Gastroesophageal sphincter (tissue), 4 donors: ENCODE data around the gene PIAS1. TPM values are rescaled to one million over a fixed set of nuclear protein-coding genes. Genes with fewer than 3 reads are reported as not detected.
"Not testable (repeated sequence)": the region's sequence is repeated elsewhere in the genome, so short reads cannot be mapped to it uniquely, and the experiment has no call there.

Experiments used
- ATAC-seq: fragments of 150-250 bp; one replicate; pipeline ENCODE4 v1.9.1; 2016; ENCODE audit warnings: mild to moderate bottlenecking, moderate library complexity
- H3K27ac ChIP-seq, 4 donors: fragments of 200-600 bp; sonication (generic) in 3 of 4; 1 replicate in 3 of 4; 2 replicates in 1 of 4; pipeline ENCODE4 v1.5.1; 2016 to 2019
- H3K27me3 ChIP-seq: fragments of 200-600 bp; sonication (generic); one replicate; pipeline ENCODE4 v1.5.1; 2019
- H3K36me3 ChIP-seq, 2 donors: fragments of 200-600 bp; sonication (generic); one replicate each; pipeline ENCODE4 v1.5.1; 2019; ENCODE audit warnings: control low read depth in 1 of 2
- H3K4me1 ChIP-seq, 3 donors: fragments of 200-600 bp; sonication (generic); 1 replicate in 2 of 3; 2 replicates in 1 of 3; pipeline ENCODE4 v1.5.1; 2016 to 2019; ENCODE audit warnings: control low read depth in 2 of 3
- H3K4me3 ChIP-seq, 2 donors: fragments of 200-600 bp; sonication (generic); one replicate each; pipeline ENCODE4 v1.5.1; 2019; ENCODE audit warnings: mild to moderate bottlenecking in 1 of 2, moderate library complexity in 1 of 2
- H3K9me3 ChIP-seq, 3 donors: fragments of 200-600 bp; sonication (generic); one replicate each; pipeline ENCODE4 v1.5.1; 2017 to 2019; ENCODE audit warnings: control low read depth in 2 of 3
- CTCF ChIP-seq, 4 experiments: fragments of 200-600 bp in 2 of 4; fragments of 450-650 bp in 2 of 4; sonication (generic) in 1 of 4; IDR thresholded peaks; one replicate each; pipeline ENCODE4 v1.5.1; 2017 to 2019; ENCODE audit warnings: antibody characterized with exemption in 4 of 4, mild to moderate bottlenecking in 2 of 4, moderate library complexity in 2 of 4
- EP300 ChIP-seq: sonication (generic); formaldehyde crosslinking; IDR thresholded peaks from one replicate; pipeline ENCODE4 v1.6.1; 2017; ENCODE audit warnings: antibody characterized with exemption, mild to moderate bottlenecking
- POLR2A ChIP-seq, 2 donors: fragments of 450-650 bp; IDR thresholded peaks; one replicate each; pipeline ENCODE4 v1.6.1; 2017; ENCODE audit warnings: antibody characterized with exemption in 2 of 2, mild to moderate bottlenecking in 2 of 2, moderate library complexity in 1 of 2
- POLR2AphosphoS5 ChIP-seq: sonication (generic); formaldehyde crosslinking; IDR thresholded peaks from one replicate; pipeline ENCODE4 v1.6.1; 2017; ENCODE audit warnings: antibody characterized with exemption
- WGBS, 2 donors: methylation state at CpG; one replicate each; pipeline ENCODE4 v1.1.5; 2018; ENCODE audit warnings: low coverage in 1 of 2; 5-methylcytosine and 5-hydroxymethylcytosine counted together
- total RNA-seq, 4 donors: library from RNA; depleted of rRNA; stranded (reverse); fragments of >200 nt; gene quantifications; one replicate each; pipeline ENCODE4 v1.1.0, GENCODE V29; 2016

Gene PIAS1
- total RNA-seq, result 100 to 1,000 TPM in 1 of 4 donors, 10 to 100 TPM in 3; 26.6 to 101 (median 48.9) TPM

- Histone ChIP-seq H3K4me1 (peaks cover 3 to 40% (median 4%) of the 10 kb centered on the region in 3 donors), H3K36me3 (no peaks in the 10 kb centered on the region), H3K27me3 (no peaks in the 10 kb centered on the region), H3K27ac (peak within 1 kb of the TSS; percentile 91 to 96 (median 94)), H3K9me3 (no peaks in the 10 kb centered on the region), H3K4me3 (peak within 1 kb of the TSS; percentile 94 to 100)
- WGBS, 2 donors, result 17 to 41% methylated on average over 2 of the region's 72 CpGs
- peak; percentile 97 for ATAC-seq
- TF ChIP-seq POLR2AphosphoS5 (peak; percentile 95), POLR2A (IDR thresholded peaks at IDR 0.05) (peak; percentile 85 to 93), EP300 (no peak), CTCF (IDR thresholded peaks at IDR 0.05) (peak in 1 of 4 experiments; percentile 13)
These were observed at the start of gene PIAS1 for GRCh38 chr15:68053701-68054627. Gene PIAS1, plus strand, starts transcription at chr15:68054315. Its CDS starts 12 bp downstream, at chr15:68054327.

- 92% methylated on average over 5 of the region's 5 CpGs for WGBS, 2 donors
- not testable (repeated sequence) for H3K4me3 ChIP-seq, ATAC-seq, H3K27me3 ChIP-seq, H3K36me3 ChIP-seq, H3K27ac ChIP-seq, H3K9me3 ChIP-seq, H3K4me1 ChIP-seq
These were observed 46.5 kb upstream of the PIAS1 start for GRCh38 chr15:68007642-68008041.

GRCh38 chr15:68010361-68011153, 43.6 kb upstream of the PIAS1 start:
- H3K27me3 ChIP-seq, result no peaks in the 10 kb centered on the region
- WGBS, 2 donors, result 82 to 89% methylated on average over 8 to 11 of the region's 14 CpGs
- H3K4me1 ChIP-seq, result no peaks in the 10 kb centered on the region
- H3K27ac ChIP-seq, result no peak overlapping the region
- TF ChIP-seq CTCF (IDR thresholded peaks at IDR 0.05) (no peak), POLR2AphosphoS5 (no peak), EP300 (no peak), POLR2A (IDR thresholded peaks at IDR 0.05) (no peak)
- H3K36me3 ChIP-seq, result no peaks in the 10 kb centered on the region
- H3K9me3 ChIP-seq, result no peaks in the 10 kb centered on the region
- no peak for ATAC-seq
- H3K4me3 ChIP-seq, result no peak overlapping the region

- Histone ChIP-seq H3K4me1 (no peaks in the 10 kb centered on the region), H3K27me3 (no peaks in the 10 kb centered on the region), H3K36me3 (no peaks in the 10 kb centered on the region), H3K9me3 (no peaks in the 10 kb centered on the region), H3K4me3 (no peak overlapping the region), H3K27ac (no peak overlapping the region)
- 100% methylated on average over 1 of the region's 1 CpG for WGBS, 2 donors
- TF ChIP-seq POLR2AphosphoS5 (no peak), POLR2A (IDR thresholded peaks at IDR 0.05) (no peak), EP300 (no peak), CTCF (IDR thresholded peaks at IDR 0.05) (no peak)
- ATAC-seq, result no peak
These were observed 41.2 kb upstream of the PIAS1 start for GRCh38 chr15:68012911-68013310.

GRCh38 chr15:68014219-68014618, 39.9 kb upstream of the PIAS1 start:
- no peaks in the 10 kb centered on the region for H3K9me3 ChIP-seq
- H3K36me3 ChIP-seq, result no peaks in the 10 kb centered on the region
- H3K27me3 ChIP-seq, result no peaks in the 10 kb centered on the region
- TF ChIP-seq CTCF (IDR thresholded peaks at IDR 0.05) (no peak), POLR2A (IDR thresholded peaks at IDR 0.05) (no peak), EP300 (no peak), POLR2AphosphoS5 (no peak)
- WGBS, 2 donors, result 67 to 86% methylated on average over 1 of the region's 1 CpG
- no peak overlapping the region for H3K4me3 ChIP-seq
- H3K27ac ChIP-seq, result no peak overlapping the region
- no peaks in the 10 kb centered on the region for H3K4me1 ChIP-seq
- ATAC-seq, result no peak
